Measurements from ENCODE around the gene ARMC6.

ARMC6 gene

DNA sequence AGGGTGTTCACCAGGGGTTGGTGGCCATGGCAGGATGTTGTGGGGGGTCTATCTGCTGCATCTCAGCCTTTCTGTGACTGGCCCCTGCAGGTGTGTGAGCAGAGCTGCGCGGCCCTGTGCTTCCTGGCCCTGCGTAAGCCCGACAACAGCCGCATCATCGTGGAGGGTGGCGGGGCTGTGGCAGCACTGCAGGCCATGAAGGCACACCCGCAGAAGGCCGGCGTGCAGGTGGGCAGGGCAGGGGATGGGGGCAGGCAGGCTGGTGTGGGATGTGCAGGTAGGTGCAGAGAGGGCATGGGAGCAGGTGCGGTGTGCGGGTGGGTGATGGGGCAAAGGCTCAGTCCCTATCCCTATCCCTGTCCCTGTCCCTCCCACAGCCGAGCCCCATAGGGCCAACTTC lies 22.3 kb downstream of the ARMC6 start:
- no peak for DNase-seq

DNA sequence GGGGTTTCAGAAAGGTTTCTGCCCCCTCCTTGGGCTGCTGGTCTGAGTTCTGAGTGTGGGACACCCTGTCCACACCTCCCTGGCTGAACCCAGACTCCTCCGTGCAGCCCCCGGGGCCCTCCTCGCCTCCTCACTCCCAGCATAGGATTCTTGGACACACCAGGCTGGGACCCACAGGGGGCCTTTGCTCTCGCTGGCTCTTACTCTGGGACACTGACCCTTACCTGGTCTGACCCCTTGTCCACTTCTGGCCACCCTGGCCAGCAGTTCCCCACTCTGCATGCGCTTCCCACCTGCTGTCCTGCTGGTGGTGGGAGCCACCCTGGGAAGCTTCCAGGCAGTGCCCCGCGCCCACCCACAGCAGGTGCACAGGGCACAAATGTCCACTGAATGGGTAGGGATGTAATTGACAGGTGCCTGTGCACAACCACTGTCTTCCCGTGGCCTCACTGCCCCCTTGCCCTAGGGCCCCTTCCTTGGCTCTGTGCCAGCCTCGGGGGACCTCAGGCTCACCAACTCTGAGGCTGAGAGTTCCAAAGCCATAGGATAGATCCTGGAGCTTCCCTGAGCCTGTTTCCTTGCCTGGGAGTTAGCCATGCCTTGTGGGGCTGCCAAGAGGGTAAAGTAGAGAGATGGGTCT lies 23.4 kb downstream of the ARMC6 start:
- DNase-seq: no peak

DNA sequence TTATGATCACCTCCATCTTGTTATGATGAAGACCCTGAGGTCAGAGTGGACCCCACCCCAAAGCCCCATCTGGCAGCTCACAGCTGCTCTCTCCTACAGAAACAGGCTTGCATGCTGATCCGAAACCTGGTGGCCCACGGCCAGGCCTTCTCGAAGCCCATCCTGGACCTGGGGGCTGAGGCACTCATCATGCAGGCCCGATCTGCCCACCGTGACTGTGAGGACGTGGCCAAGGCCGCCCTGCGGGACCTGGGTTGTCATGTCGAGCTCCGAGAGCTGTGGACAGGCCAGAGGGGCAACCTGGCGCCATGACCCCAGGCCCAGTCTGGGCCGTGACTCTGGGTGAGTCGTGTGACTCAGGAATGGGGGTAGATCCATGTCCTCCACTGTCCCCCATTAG lies 23.9 kb downstream of the ARMC6 start:
- DNase-seq: no peak

DNA sequence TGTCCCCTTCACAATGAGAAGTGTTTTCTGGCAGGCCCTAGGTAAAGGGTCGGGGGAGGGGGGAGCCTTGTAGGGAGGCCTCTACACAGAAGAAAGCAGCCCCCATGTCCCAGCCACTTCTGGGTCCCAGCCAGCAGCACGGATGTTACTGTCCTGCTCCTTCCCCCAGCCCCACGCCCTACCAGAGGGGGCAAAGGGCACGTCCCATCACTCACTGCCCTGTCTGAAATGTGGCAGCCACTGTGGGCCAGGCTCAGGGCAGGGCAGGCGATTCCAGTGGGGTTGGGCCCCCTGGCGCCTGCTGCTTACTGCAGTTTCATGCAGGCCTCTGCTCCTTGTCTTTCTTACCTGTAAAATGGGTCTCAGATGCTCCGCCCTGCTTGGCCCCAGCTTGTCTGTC lies 24.3 kb downstream of the ARMC6 start:
- no peak for DNase-seq

DNA sequence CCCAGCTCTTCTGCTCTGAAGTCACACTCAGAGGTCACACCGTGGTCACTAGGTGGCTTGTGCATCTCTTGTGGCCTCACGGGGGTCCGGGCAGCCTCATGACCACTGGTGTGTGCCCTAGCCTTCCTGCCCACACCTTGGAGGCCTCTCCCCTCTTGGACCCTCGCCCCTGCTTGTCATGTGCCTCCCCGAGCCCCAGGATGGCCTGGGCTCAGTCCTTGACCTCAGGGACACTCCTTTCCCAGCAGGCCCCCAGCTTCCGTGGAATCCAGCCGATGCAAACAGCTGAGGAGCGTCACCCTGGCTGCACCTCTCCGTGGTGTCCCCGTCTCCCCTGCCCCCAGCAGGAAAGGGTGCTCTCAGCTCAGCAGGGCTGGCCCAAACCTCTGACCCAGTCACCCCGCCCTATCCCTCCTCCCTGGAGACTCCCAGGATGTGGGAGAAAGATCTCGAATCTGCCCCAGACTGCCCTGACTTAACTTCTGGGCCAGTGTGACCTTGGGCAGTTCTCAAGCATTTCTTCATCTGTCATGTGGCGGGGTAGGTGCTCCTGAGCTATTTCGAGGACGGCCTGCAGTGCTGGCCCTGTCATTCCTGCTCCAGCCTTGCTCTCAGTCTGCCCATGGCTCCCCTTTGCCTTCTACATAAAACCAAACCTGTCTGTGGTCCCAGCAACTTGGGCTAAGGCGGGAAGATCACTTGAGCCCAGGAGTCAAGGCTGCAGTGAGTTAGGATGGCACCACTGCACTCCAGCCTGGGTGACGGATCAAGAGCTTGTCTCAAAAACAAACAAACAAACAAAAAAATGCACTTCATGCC lies 25.8 kb downstream of the ARMC6 start:
- no peak for DNase-seq

DNA sequence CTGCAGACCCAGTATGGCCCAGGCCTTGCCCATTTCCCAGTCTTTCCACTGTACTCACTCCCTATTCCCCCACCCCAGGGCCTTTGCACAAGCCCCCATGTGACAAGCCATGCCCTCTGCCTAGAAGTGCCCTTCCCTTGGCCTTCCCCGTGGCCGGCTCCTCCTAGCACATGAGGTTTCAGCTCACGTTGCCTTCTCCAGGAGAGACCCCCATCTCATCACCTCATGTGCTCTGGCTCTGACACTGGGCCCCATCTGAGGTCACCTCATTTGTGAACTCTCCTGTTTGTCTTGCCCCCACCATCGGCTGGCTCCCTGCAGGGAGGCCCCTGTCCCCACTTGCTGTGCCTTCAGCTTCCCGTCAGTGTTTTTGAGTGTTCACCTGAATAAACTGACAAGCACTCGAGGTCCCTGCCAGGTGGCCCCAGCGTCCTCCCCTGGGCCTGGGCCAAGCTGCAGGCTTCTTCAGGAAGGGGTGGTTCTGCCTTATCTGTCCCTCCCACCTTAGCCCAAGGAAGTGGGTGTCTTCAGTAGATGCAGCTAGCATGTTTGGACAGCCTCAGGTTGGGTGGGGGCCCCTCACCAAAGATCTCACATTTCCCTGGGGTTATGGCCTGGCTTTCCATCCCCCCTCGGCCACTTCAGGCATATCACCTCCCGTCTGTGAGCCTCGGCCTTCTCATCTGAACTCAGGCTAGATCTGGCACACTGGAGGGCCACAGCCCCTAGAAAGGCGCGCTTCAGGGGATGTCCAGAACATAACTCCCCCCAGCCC lies 26.6 kb downstream of the ARMC6 start:
- no peak for DNase-seq

DNA sequence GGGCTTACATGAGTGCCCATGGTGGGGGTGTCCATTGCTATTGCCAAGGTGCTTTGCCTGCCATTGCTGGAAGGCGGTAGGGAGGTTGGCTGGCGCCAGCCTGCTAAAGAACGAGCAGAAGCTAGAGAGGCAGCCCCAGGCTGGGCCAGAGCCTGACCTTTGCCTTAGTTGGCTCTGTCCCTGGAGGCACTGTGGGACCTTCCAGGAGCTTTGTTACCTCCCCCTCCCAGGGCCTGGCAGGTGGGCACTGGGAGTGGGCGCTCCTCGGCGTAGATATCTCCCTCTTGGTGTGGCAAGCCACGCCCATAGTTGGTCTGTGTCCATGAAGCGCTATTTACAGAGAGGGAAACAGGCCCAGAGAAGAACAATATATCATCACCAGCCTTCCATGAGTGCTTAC lies 28.1 kb downstream of the ARMC6 start:
- DNase-seq: no peak

DNA sequence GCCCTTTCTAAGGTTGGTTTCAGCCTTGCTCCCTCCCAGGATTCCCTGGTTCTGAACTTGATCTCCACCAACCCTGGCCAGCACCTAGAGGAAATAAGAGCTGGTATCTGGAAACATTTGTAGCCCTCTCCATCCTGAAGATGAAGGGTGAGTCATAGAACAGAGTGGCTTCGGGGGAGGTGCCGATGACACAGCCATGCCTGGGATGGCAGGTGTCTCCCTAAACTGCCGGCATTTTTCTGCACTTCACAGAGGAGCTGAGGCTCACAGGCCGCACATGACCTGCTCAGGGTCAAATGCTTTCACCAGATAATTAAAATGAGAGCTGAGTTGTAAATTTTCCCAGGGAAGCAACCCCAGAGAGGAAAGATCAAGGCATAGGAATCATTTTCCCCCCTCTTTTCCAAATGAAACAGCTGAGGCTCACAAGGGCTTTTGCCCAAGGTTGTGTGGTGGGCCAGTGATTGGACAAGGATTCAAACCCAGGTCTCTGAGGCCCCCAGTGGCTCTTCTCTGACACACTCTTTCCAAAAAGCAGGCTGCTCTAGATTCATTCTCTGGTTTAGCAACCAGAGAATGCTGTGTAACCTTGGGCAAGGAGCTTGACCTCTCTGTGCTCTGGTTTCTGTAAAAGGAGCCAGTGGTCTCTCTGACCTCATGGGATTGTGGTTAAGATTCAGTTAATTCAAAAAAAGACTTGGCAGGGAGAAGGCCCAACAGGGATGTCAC lies 29.2 kb downstream of the ARMC6 start:
- DNase-seq: peak in 1 of 2 donors; percentile 46

DNA sequence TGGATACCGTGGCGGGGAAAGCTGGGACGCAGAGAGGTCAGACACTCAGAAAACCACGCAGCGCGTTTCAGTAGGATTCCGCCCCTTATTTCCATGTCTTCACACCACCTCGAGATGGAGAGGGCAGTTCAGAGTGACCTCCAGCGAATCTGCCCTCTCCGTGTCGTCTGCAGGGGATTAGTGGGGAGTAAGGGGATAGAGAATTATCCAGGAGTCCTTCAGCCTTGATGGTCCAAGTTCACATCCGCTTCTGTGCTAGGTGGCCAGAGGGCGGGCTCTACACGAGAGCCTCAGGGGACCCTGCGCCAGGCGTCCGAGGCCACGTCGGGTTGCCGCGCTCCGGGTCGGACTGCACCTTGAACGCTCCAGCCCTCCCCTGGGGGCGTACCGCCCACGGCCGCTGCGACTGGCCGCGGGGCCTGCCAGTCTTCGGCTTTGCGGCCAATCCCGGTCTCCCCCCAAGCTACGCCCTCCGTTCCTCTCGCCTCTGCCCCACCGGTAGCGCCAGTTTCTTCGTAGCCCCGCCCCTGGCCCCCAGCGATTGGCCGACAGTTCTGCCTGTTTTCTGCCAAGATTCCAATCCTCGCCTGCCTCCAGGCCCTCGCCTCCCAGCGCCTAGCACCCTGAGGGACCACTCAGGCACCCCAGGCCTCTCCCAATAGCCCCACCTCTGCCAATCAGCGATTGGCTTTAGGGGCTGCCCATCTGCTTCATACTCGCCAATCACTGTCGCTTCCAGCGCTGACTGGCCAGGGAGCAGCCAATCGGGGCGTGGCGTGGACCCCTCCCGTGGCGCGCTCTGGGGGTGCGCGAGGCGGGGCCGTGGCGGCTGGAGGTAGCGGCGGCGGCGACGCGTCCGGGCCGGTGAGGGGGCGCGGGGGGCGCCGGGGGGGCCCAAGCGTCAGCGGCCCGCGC lies 30.0 kb downstream of the ARMC6 start, which contains the start of gene SLC25A42:
Gene SLC25A42, plus strand, starts transcription at position 812 of the 915 bp plus-strand sequence. CDS start 32,131 bp downstream, outside the sequence.
- DNase-seq: peak; percentile 98 to 99

DNA sequence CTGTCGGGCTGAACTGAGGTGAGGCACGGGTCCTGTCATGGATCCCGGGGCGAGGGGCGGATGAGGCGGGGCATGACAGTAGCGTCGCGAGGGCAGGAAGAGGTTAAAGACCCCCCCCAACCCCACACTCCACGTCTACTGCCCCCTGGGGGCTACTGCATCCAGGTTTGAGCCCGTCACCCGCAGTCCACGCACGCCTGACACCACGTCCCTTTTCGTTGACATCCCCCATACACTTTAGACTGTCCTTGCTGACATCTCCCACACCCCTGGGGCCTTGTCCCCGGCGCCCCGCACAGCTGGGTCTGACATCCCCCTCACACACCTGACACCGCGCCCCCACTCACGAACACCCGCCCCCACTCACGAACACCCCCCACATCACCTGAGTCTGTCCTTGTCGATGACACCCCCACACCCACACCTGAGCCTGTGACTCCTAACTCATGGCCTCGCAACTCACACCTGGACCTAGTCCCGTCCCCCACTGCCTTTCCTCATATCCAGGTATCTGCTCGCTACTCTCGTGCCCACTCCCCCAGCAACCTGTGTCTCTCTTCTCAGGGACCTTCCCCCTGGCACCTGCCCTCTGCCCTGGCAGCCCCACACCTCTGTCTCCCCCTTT lies 30.8 kb downstream of the ARMC6 start:
- DNase-seq: no peak

DNA sequence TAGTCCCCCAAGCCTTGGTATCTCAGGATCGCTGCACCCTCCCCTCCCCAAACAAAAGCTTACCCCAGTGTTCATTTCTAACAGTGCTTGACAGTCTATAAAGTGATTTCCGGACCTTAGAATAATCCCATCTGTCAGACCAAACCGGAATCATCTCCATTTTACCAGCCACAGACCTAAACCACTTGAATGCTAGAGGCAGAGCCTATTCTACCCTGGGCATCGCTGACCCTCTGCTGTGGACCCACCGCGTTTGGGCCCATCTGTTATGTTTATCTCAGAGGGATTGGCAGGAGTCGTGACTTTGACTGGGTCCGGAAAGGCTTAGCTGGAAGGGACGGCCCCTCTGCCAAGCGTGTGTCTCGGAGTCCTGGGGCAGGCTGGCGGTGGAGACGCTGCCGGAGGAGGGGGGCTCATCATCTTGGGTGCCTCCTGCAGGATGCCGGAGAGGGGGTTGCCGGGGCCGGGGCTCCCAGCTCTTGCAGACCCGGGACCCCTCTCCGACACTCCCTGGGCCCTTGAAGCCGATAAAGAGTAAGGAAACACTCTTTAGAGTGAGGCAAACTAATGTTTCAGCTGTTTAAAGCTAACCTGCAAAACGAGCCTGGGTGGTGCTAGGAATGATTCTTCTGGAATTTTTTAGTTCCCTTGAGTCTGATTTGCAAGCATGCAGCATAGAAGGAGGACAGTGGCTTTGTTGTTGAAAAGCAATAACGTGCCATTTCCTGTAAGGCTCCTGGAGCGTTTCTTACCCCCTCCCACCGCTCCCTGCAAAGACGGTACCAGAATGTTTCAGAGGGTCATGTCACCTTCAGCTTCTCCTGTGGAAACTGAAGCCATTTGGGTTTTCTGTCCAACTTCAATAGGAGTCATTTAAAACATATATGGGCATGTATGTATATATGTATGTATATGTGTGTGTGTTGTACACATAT lies 31.7 kb downstream of the ARMC6 start:
- DNase-seq: peak; percentile 45 to 54

DNA sequence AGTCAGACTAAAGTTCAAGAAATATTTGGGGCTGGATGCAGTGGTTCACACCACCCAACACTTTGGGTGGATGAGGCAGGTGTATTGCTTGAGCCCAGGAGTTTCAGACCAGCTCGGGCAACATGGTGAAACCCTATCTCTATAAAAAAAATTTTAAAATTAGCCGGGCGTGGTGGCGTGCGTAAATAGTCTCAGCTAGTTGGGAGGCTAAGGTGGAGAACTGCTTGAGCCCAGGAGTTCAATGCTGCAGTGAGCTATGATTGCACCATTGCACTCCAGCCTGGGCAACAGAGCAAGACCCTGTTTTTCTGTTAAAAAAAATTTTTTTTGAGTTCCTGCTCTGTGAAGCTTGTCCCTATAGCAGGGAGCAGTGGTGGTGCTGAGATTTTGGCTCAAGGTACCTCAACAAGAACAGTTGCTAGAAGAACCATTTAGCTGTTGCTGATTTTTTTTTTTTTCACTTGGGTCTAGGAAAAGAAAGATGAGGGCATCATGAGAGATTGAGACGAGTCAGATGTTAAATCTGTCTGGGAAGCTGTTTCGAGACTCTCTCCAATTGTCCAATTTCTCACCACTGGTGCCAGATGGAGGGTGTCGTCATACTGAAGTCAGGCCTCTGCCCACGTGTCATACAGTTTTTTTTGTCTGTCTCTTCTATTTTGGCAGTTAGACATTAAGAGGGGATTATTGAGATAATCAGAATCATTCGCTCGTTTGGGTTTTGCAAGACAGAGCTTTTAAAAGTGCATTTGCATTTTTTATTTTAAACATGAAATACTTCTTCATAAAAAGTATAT lies 34.1 kb downstream of the ARMC6 start:
- no peak for DNase-seq

DNA sequence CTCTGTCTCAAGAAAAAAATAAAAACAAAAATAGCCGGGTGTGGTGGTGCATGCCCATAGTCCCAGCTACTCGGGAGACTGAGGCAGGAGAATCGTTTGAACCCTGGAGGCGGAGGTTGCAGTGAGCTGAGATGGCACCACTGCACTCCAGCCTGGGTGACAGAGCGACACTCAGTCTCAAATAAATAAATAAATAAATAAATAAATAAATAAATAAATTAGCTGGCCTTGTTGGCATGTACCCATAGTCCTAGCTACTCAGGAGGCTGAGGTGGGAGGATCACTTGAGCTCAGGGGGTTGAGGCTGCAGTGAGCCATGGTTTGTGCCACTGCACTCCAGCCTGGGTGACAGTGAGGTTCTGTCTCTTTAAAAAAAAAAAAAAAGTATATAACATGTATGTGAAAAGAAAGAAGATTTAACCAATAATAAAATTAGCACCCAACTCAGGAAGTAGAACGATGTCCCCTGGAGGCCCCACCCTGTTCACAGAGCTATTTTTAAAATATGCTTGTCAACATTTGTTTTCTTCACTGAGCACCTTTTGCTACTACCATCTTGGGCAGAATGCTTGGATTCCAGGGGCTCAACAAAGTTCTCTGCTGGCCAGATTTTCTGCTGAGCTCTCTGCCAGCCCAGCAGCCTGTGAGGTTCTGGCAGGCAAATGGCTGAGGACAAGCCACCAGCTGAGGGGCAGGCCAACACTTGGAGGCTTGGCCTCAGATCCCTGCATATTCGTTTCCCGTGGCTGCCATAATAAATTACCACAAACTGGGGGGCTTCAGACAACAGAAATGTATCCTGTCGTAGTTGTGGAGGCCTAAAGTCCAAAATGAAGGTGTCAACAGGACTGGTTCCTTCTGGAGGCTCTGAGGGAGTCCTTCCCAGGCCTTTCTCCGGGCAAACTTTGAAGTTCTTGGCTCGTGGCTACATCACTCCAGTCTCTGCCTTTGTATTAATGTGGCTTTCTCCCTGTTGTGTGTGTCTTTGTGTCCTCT lies 35.6 kb downstream of the ARMC6 start:
- DNase-seq: no peak

DNA sequence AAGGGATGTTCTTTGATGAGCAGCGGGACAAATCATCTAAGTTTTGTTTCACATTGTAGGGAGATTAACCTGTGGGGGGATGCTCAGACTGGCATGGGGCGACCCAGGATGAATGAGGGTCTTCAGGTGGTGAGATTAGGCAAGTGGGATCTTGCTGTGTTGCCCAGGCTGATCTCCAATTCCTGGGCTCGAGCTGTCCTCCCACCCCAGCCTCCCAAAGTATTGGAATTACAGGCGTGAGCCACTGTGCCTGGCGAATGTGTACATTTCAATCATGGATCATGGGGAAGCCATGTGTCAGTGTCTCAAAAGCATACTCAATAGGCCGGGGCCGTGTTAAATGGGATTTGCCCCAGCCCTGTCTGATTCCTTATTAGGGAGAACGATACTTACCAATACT lies 38.5 kb downstream of the ARMC6 start:
- no peak for DNase-seq

DNA sequence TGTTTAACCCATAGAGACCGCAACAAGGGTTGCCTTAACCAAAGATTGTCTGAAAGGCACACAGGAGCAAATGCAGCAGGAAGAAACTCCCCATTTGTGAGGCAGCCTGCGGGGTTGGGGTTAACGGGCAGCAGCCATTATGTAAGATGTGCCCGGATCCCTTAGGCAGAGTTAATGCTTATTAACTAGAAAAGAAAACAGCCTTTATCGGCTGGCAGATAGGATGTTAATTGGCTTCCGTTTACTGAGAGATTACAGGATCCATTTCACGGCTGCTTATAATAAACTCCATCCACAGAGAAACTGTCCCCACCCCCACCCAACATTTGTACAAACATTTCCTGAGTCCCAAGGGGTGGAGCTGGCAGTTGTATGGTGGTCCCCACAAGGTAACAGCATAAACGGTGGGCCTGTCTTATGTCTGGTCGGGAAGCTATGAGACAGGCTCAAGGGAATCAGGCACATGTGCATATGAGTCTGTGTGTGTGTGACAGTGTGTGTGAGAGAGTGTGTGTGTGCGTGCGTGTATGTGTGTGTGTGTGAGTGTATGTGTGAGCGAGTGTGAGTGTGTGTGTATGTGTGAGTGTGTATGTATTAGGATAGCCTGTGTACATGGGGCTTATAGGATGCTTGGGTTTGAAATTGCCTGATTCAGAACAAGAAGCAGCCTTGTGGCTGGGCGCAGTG lies 40.9 kb downstream of the ARMC6 start:
- no peak for DNase-seq

DNA sequence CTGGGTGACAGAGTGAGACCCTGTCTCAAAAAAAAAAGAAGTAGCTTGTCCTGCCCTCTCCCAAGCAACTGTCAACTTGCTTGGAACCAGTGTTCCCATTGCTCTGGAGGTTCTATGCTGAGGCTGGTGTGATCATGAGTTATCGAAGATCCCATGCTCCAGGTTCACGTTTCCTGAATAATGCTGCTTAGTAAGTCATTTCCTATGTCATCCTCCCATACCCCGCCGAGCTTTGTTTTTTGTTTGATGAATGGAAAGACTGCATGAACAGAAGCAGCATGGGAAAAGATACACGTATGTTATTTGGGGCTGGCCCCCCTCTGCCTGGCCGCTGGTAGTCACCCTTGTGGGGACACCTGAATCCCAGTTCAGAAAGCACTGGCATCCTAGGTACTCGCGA lies 41.7 kb downstream of the ARMC6 start:
- DNase-seq: no peak

DNA sequence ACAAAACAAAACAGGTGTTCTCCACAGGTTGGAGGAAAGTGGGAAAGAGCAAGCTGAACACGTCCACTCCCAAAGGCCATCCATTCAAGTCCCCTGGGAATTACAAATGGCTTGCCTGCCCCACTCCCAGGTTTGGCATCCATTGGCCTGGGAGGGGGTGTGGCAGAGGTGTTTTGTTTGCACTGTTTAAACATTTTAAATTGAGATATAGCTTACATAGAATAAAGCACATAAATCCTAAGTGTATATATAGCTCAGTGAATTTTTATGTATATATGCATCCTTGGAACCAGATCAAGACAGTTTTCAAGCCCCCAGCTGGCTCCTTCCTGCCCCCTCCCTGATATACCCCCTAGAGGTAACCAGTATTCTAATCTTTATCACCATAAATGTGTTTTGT lies 43.1 kb downstream of the ARMC6 start:
- DNase-seq: no peak
